ENCODE results near the gene HNRNPU.

The HNRNPU gene

GRCh38 chr1:244864253-244865027, at the start of gene HNRNPU (continued):
- peak; percentile 6; the same call in 1 of the 2 replicates for TF ChIP-seq WT1 (tag by site-specific recombination; IDR thresholded peaks at IDR 0.05)
- peak; percentile 93 for TF ChIP-seq PRDM1 (tag by site-specific recombination; IDR thresholded peaks at IDR 0.05)
- no peak for TF ChIP-seq SALL2 (tag by site-specific recombination; IDR thresholded peaks at IDR 0.05; ENCODE audit: borderline replicate concordance)
- peak; percentile 69 for TF ChIP-seq SCRT2 (tag by site-specific recombination; IDR thresholded peaks at IDR 0.05)
- peak; percentile 78 for TF ChIP-seq KLF8 (tag by site-specific recombination; IDR thresholded peaks at IDR 0.05)
- peak; percentile 61; the same call in 1 of the 2 replicates for TF ChIP-seq ZNF558 (tag by site-specific recombination; IDR thresholded peaks at IDR 0.05)
- peak; percentile 6; the same call in 1 of the 2 replicates for TF ChIP-seq ZNF121 (tag by site-specific recombination; IDR thresholded peaks at IDR 0.05)
- TF ChIP-seq PRDM6 (tag by site-specific recombination; IDR thresholded peaks at IDR 0.05), result no peak
- TF ChIP-seq ZNF677 (tag by site-specific recombination; IDR thresholded peaks at IDR 0.05), result no peak
- peak; percentile 62 for TF ChIP-seq ZNF660 (tag by site-specific recombination; IDR thresholded peaks at IDR 0.05)
- peak; percentile 51; the same call in 1 of the 2 replicates for TF ChIP-seq ZNF76 (tag by site-specific recombination; IDR thresholded peaks at IDR 0.05; ENCODE audit: borderline replicate concordance, low read depth)
- no peak for TF ChIP-seq ZNF416 (tag by site-specific recombination; IDR thresholded peaks at IDR 0.05)
- TF ChIP-seq IKZF3 (tag by site-specific recombination; IDR thresholded peaks at IDR 0.05), result peak; percentile 89
- TF ChIP-seq PATZ1 (tag by site-specific recombination; IDR thresholded peaks at IDR 0.05), result peak; percentile 94
- TF ChIP-seq ZNF24 (tag by site-specific recombination; IDR thresholded peaks at IDR 0.05), result peak; percentile 39; the same call in 1 of the 2 replicates
- peak; percentile 70 for TF ChIP-seq ZNF610 (tag by site-specific recombination; IDR thresholded peaks at IDR 0.05; ENCODE audit: borderline replicate concordance)
- TF ChIP-seq SP3 (tag by site-specific recombination; IDR thresholded peaks at IDR 0.05), result peak; percentile 92
- TF ChIP-seq ZNF501 (tag by site-specific recombination; IDR thresholded peaks at IDR 0.05), result peak; percentile 91
- peak; percentile 16; the same call in 1 of the 2 replicates for TF ChIP-seq KLF7 (tag by site-specific recombination; IDR thresholded peaks at IDR 0.05; ENCODE audit: borderline replicate concordance)
- TF ChIP-seq, protein P1, sequence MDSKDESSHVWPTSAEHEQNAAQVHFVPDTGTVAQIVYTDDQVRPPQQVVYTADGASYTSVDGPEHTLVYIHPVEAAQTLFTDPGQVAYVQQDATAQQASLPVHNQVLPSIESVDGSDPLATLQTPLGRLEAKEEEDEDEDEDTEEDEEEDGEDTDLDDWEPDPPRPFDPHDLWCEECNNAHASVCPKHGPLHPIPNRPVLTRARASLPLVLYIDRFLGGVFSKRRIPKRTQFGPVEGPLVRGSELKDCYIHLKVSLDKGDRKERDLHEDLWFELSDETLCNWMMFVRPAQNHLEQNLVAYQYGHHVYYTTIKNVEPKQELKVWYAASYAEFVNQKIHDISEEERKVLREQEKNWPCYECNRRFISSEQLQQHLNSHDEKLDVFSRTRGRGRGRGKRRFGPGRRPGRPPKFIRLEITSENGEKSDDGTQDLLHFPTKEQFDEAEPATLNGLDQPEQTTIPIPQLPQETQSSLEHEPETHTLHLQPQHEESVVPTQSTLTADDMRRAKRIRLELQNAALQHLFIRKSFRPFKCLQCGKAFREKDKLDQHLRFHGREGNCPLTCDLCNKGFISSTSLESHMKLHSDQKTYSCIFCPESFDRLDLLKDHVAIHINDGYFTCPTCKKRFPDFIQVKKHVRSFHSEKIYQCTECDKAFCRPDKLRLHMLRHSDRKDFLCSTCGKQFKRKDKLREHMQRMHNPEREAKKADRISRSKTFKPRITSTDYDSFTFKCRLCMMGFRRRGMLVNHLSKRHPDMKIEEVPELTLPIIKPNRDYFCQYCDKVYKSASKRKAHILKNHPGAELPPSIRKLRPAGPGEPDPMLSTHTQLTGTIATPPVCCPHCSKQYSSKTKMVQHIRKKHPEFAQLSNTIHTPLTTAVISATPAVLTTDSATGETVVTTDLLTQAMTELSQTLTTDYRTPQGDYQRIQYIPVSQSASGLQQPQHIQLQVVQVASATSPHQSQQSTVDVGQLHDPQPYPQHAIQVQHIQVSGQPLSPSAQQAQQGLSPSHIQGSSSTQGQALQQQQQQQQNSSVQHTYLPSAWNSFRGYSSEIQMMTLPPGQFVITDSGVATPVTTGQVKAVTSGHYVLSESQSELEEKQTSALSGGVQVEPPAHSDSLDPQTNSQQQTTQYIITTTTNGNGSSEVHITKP (tag by site-specific recombination; IDR thresholded peaks at IDR 0.05), result peak; percentile 71
- TF ChIP-seq ZNF560 (tag by site-specific recombination; IDR thresholded peaks at IDR 0.05; ENCODE audit: borderline replicate concordance), result no peak
- TF ChIP-seq ZNF830 (tag by site-specific recombination; IDR thresholded peaks at IDR 0.05; ENCODE audit: low read depth), result no peak
- TF ChIP-seq, protein P2, sequence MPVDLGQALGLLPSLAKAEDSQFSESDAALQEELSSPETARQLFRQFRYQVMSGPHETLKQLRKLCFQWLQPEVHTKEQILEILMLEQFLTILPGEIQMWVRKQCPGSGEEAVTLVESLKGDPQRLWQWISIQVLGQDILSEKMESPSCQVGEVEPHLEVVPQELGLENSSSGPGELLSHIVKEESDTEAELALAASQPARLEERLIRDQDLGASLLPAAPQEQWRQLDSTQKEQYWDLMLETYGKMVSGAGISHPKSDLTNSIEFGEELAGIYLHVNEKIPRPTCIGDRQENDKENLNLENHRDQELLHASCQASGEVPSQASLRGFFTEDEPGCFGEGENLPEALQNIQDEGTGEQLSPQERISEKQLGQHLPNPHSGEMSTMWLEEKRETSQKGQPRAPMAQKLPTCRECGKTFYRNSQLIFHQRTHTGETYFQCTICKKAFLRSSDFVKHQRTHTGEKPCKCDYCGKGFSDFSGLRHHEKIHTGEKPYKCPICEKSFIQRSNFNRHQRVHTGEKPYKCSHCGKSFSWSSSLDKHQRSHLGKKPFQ (tag by site-specific recombination; IDR thresholded peaks at IDR 0.05), result no peak
- TF ChIP-seq OVOL3 (tag by site-specific recombination; IDR thresholded peaks at IDR 0.05), result peak; percentile 60; the same call in 1 of the 2 replicates
- peak; percentile 71 for TF ChIP-seq KLF1 (tag by site-specific recombination; IDR thresholded peaks at IDR 0.05)
- TF ChIP-seq ZSCAN16 (tag by site-specific recombination; IDR thresholded peaks at IDR 0.05), result peak; percentile 10
- TF ChIP-seq ZXDB (tag by site-specific recombination; IDR thresholded peaks at IDR 0.05), result peak; percentile 72
- TF ChIP-seq, protein P3, sequence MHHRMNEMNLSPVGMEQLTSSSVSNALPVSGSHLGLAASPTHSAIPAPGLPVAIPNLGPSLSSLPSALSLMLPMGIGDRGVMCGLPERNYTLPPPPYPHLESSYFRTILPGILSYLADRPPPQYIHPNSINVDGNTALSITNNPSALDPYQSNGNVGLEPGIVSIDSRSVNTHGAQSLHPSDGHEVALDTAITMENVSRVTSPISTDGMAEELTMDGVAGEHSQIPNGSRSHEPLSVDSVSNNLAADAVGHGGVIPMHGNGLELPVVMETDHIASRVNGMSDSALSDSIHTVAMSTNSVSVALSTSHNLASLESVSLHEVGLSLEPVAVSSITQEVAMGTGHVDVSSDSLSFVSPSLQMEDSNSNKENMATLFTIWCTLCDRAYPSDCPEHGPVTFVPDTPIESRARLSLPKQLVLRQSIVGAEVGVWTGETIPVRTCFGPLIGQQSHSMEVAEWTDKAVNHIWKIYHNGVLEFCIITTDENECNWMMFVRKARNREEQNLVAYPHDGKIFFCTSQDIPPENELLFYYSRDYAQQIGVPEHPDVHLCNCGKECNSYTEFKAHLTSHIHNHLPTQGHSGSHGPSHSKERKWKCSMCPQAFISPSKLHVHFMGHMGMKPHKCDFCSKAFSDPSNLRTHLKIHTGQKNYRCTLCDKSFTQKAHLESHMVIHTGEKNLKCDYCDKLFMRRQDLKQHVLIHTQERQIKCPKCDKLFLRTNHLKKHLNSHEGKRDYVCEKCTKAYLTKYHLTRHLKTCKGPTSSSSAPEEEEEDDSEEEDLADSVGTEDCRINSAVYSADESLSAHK (tag by site-specific recombination; IDR thresholded peaks at IDR 0.05), result peak; percentile 100
- TF ChIP-seq TCF7L2 (IDR thresholded peaks at IDR 0.05; ENCODE audit: borderline replicate concordance, low read depth, low read length), result no peak
